GM18907 (cell line): Measurements from ENCODE around the gene SFTA2.

Experiments used
- ATAC-seq: cut with Tn5 transposase; IDR thresholded peaks from one replicate; pipeline ENCODE4 v1.9.1; 2021; ENCODE audit warnings: mild to moderate bottlenecking, moderate library complexity; ENCODE audit not compliant: unreplicated experiment

SFTA2 gene

GRCh38 chr6:30891816-30892538, 40.0 kb downstream of the SFTA2 start:
- ATAC-seq = no peak

DNA sequence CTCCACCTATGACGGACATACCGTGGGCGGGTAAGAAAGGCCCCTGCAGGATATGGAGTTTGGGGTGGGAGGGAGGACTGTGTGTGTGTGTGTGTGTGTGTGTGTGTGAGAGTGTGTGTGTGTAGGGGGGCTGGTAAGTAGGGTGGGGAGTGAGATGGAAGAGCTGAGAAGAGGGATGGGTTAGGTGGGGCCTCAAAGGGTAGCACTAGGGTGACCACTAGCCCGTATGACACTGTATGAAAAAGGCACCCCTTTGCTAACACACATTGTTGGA, 40.6 kb downstream of the SFTA2 start:
- ATAC-seq = no peak

GRCh38 chr6:30890646-30891449, 41.1 kb downstream of the SFTA2 start:
- ATAC-seq = no peak

- no peak for ATAC-seq
These were observed 41.9 kb downstream of the SFTA2 start for GRCh38 chr6:30889921-30890645.

DNA sequence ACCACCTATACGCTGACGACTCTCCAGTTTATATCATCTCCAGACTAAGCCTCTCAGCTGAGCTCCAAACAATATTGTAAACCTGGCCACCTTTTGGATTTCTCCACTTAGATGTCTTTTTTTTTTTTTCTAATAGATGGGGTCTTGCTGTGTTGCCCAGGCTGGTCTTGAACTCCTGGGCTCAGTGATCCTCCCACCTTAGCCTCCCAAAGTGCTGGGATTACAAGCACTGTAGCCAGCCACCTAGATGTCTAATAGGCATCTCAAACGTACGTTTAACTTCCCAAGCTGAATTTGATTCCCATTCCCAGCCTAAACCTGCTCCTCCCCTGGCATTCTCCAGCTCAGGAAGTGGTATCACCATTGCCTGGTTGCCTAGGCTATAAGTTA, 42.5 kb downstream of the SFTA2 start:
- no peak for ATAC-seq

DNA sequence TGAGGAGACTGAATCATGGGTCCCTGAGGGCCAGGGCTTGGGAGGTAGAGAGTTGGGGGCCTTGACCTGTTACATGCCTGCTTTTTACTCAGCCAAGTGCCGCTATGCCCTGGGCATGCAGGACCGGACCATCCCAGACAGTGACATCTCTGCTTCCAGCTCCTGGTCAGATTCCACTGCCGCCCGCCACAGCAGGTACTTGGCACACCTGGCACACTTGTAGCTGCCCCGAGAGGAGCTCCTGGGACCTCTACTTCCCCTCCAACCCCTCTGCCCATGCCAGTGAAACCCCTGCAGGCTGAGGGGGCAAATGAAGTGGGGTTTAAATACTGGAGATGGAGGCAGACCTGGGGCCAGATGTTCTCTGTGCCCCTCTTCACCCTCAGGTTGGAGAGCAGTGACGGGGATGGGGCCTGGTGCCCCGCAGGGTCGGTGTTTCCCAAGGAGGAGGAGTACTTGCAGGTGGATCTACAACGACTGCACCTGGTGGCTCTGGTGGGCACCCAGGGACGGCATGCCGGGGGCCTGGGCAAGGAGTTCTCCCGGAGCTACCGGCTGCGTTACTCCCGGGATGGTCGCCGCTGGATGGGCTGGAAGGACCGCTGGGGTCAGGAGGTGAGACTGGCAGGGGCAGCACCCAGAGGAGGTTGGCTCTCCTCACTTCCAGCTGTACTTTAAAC, 43.0 kb downstream of the SFTA2 start:
- ATAC-seq = no peak

DNA sequence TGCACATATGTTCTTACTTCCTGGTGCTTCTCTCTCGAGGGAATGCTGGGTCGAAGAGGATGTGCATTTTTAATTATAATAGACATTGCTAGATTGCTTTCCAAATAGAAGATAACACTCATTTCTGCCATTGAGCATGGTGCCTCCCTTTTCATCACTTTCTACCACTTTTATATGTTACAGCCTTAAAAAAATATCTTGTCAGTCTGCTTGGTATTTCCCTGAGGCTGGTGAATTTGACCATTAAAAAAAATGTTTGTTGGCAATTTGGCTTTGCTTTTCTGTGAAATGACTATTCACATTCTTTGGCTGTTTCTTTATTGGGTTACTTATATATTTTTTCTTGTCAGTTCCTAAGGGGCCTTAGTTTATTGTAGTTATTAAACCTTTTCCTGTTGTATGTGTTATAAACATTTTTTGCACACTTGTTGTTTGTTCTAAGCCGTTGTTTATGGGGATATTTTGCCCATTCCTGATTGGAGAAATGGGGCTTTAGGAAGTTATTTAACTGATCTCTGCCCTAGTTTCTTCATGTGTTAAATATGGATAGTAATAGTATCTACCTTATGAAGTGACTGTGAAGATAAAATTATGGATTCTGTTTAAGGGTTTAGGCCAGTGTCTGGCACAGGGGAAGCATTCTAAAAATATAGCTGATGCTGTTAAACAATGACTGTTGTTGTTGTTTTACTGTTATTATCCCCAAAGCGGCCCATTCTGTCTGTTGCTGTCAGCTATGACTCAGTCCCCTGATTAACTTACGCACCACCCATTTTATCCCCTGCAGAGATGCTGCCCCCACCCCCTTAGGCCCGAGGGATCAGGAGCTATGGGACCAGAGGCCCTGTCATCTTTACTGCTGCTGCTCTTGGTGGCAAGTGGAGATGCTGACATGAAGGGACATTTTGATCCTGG, 43.8 kb downstream of the SFTA2 start:
- no peak for ATAC-seq

- no peak for ATAC-seq
These were observed 45.1 kb downstream of the SFTA2 start for GRCh38 chr6:30886897-30887255.

DNA sequence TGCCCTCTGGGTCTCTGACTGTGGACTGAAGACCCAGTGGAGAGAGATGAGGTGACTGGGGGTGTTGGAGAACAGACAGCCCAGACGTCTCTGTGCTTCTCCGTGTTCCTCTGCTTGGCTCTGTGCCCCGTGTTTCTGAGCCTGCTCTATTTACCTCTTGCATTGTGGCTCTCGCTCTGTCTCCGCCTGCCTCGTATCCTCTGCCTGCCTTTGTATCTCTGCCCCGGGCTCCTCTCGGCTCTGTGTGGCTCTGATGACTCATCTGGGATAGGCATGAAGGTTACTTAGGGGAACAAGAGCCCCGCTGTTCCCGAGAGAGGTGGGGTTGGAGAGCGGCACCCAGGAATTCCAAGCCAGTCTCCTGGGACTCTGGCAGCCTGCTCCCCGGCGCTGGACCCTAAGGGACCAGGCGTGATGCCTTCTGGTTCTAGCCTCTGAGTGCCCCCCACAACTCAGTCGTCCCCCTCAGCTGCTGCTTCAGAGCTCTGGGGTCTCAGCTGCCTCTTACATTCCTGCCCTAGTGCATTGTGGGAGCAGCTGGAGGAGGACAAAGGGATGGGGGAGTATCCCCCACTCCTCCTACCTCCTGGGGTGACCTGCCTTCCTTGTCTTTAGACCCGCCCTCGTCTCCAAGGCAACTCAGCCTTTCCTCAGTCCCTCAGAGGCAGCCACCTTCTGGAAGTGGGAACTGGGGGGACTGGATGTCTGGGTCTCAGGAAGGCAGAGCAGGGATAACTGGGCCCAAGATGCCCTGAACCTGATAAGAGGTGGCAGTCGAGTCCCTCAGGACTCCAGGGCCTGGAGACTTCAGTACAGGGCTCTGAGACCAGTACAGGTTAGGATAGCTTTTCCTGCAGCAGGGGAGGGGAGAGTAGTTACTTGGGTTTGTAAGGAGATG, 45.7 kb downstream of the SFTA2 start:
- ATAC-seq = no peak

GRCh38 chr6:30885481-30885998, 46.4 kb downstream of the SFTA2 start:
- ATAC-seq = no peak

- ATAC-seq = no peak
These were observed 47.2 kb downstream of the SFTA2 start for GRCh38 chr6:30884521-30885480.

DNA sequence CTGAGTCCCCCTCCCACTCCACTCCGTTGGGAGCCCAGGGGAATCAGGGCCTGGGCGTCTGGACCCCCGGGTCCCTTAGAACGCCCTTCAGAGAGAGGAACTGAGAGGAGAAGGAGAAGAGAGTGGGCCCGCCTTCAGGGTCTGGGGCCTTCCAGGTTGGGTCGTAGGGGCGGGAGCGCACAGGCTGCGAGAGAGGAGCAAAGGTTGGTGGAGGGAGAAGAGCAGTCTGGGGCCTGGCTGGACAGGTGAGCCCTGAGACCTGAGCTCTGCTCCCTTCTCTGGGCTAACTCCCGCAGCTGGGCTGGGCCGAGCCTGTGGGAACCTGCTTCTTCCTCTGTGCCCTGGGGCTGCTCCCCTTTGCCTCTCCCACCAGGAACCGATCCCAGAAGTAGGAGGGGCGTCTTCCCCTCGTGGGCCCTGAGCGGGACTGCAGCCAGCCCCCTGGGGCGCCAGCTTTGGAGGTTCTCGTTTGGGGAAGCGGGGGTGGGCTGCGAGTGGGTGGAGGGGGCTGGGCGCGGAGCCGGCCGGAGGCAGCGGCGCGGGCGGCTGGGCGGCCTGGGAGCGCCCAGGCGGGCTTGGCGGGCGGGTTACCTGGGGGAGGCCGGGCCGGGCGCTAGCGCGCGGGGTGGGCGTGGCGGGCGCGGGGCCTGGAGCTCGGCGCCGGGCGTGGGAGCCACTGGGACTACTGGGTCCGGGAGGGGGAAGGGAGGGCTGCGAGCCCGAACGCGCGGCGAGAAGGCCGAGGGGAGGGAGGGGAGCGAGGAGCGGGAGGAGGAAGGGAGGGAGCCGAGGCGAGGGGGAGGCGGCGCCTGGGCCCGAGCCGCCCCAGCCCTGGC, 48.1 kb downstream of the SFTA2 start, which contains the start of gene DDR1:
Gene DDR1, plus strand, starts transcription at position 835 of the 836 bp plus-strand sequence. CDS start 4,211 bp downstream, outside the sequence.
- ATAC-seq = no peak

- ATAC-seq = no peak
These were observed 48.9 kb downstream of the SFTA2 start for GRCh38 chr6:30882759-30883684.

- ATAC-seq = no peak
These were observed 49.7 kb downstream of the SFTA2 start for GRCh38 chr6:30882204-30882758.

DNA sequence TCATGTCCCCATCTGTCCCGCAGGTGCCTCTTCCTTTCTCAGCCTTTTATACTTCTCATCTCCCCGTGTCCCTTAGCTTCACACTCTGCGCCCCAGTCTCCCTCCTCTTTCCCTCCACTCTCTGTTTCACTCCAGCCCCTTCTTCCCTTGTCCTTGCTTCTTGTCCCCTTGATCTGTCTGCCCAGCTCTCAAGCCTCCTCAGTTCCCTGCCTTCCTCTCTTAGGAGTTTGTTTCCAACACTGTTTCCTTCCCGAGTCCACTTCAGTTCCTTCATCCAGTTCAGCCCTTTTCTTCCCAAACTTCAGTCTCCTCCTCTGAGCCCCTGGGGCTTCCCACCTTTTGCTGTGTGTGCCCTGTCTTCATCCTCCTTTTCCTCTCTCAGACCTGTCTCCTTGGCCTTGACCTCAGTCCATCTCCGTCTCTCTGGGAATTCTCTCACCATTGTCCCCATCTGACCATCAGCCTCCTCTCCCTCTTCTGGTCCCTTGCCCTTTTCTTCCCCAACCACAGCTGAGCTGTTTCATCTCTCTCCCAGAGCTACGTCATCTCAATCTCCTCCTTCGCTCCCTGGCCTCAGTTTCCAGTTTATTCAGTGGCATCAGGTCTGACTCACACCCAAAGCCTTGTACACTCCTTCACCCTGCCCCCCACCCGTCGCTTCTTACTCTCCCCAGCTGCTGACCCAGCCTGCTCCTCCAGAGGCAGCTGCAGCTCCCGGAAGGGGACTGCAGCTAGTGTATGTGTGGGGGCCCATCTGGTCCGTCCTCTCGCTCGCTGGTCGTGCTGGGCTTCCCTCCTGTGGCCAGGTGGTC, 50.4 kb downstream of the SFTA2 start:
- ATAC-seq = no peak
